Smooth muscle cell of bladder (primary cell): ENCODE data around the gene ARHGAP22. TPM values are rescaled to one million over a fixed set of nuclear protein-coding genes. Genes with fewer than 3 reads are reported as not detected.

ENCODE experiments used
- total RNA-seq: library from RNA; depleted of rRNA; stranded (reverse); fragments of >200 nt; gene quantifications from 2 replicates; pipeline ENCODE4 v1.2.3, GENCODE V29; 2014

ARHGAP22 gene, protein sequence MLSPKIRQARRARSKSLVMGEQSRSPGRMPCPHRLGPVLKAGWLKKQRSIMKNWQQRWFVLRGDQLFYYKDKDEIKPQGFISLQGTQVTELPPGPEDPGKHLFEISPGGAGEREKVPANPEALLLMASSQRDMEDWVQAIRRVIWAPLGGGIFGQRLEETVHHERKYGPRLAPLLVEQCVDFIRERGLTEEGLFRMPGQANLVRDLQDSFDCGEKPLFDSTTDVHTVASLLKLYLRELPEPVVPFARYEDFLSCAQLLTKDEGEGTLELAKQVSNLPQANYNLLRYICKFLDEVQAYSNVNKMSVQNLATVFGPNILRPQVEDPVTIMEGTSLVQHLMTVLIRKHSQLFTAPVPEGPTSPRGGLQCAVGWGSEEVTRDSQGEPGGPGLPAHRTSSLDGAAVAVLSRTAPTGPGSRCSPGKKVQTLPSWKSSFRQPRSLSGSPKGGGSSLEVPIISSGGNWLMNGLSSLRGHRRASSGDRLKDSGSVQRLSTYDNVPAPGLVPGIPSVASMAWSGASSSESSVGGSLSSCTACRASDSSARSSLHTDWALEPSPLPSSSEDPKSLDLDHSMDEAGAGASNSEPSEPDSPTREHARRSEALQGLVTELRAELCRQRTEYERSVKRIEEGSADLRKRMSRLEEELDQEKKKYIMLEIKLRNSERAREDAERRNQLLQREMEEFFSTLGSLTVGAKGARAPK
- total RNA-seq = 13.8 and 20.7 TPM in 2 replicates

DNA sequence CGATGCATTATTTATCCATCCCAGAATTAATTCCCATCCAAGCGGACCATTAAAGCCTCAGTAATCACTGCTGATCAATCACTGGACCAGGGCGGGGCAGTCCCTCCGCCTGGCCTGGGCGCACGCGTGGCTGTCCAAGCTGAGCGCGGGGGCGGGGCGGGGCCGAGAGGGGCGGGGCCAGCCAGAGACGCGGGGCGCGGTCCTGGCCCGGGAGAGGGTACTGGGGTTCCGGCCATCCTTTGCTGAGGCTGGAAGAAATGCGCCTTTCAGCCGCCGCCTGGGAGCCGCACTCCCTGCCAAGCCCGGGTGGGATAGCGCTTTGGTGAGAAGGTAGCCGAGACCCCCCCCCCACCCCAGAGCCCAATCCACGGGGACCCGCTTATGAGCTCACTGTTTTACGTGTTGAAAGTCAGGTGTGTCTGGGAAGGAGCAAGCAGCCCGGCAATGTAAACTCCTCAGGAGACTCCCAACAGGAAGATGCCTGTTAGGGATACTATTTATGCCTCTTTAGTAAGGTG lies at the start of gene ARHGAP22:
Gene ARHGAP22 (minus strand): TSS at position 83 of the 518 bp plus-strand sequence. CDS start 277 bp downstream, outside the sequence.

Other genes starting within 250 kb of the ARHGAP22 start
- not detected in 2 replicates for gene WDFY4, start 79.8 kb upstream of the ARHGAP22 start, total RNA-seq